IPS-15b (cell line): Measurements from ENCODE around the gene RHOXF1.
"Not testable (repeated sequence)": the region's sequence is repeated elsewhere in the genome, so short reads cannot be mapped to it uniquely, and the experiment has no call there.

Source experiments
- H3K27me3 ChIP-seq: one replicate; pipeline ENCODE4 v1.6.1; 2013; ENCODE audit warnings: low read length; ENCODE audit not compliant: control insufficient read depth, insufficient read depth
- H3K36me3 ChIP-seq: one replicate; pipeline ENCODE4 v1.6.1; 2013; ENCODE audit warnings: low read length; ENCODE audit not compliant: control insufficient read depth, insufficient read depth
- H3K4me1 ChIP-seq: one replicate; pipeline ENCODE4 v1.6.1; 2013; ENCODE audit warnings: mild to moderate bottlenecking, low read length; ENCODE audit not compliant: control insufficient read depth, insufficient read depth
- H3K4me3 ChIP-seq: one replicate; pipeline ENCODE4 v1.5.1; 2013; ENCODE audit warnings: low read depth, low read length
- H3K9ac ChIP-seq: one replicate; pipeline ENCODE4 v1.6.1; 2013; ENCODE audit warnings: low read depth, mild to moderate bottlenecking, low read length
- H3K9me3 ChIP-seq: one replicate; pipeline ENCODE4 v1.6.1; 2013; ENCODE audit warnings: mild to moderate bottlenecking, low read length; ENCODE audit not compliant: control insufficient read depth, insufficient read depth

The RHOXF1 gene

DNA sequence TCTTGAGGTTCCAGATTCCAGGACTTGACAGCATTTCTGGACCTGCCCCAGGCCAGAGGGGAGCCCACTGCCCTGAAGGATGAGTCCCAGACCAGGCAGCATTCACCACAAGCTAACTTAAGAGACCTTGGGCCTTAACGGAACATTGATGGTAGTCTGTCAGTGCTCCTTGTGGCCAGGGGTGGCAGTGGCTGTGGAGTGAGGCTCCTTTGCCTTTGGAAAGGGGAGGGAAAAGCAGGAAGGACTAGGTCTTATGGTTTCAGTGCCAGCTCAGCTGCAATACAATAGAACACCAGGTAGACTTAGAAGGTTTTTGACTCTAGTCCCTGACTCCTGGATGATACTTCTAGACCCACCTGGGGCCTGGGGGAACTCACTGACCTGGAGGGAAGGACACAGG is 49.5 kb downstream of the RHOXF1 start:
- not testable (repeated sequence) for H3K27me3 ChIP-seq, H3K4me1 ChIP-seq, H3K9me3 ChIP-seq, H3K36me3 ChIP-seq, H3K9ac ChIP-seq, H3K4me3 ChIP-seq
